Mammary epithelial cell (primary cell): Measurements from ENCODE around the gene APLP1.

ENCODE experiments used
- EZH2 ChIP-seq: IDR thresholded peaks from 2 replicates; pipeline ENCODE4 v1.6.1; 2012; ENCODE audit warnings: low read length, inconsistent platforms, borderline replicate concordance
- TF ChIP-seq, protein P1 (sequence below), 2 donors: IDR thresholded peaks in 1 of 2; conservative IDR thresholded peaks in 1 of 2; 2 replicates each; pipeline ENCODE4 v1.5.1; 2011 to 2012; ENCODE audit warnings: inconsistent platforms in 2 of 2, low read length in 2 of 2, mild to moderate bottlenecking in 2 of 2, control low read depth in 1 of 2, low read depth in 1 of 2; ENCODE audit not compliant: insufficient read depth in 1 of 2; ENCODE audit errors: extremely low read depth in 1 of 2

DNA sequence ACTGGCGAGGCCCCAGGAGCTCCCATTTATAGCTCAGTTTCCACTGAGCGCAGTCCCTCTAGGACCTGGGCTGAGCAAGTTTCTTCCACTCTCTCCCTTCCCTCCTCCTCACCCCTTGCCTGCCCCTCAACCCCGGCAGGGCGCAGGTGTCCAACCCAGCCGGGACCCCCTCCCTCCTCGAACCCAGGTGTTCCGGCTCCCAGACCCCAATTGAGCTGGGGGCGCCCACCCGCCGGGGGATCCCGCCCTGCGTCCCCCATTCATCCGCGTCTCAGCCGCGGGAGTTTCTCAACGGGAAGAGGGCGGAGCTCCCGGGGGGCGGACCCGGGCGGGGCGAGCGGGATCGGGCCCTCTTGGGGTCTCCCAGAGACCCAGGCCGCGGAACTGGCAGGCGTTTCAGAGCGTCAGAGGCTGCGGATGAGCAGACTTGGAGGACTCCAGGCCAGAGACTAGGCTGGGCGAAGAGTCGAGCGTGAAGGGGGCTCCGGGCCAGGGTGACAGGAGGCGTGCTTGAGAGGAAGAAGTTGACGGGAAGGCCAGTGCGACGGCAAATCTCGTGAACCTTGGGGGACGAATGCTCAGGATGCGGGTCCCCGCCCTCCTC, 11.7 kb upstream of the APLP1 start, which contains the start of gene KIRREL2:
- TF ChIP-seq, protein P1, sequence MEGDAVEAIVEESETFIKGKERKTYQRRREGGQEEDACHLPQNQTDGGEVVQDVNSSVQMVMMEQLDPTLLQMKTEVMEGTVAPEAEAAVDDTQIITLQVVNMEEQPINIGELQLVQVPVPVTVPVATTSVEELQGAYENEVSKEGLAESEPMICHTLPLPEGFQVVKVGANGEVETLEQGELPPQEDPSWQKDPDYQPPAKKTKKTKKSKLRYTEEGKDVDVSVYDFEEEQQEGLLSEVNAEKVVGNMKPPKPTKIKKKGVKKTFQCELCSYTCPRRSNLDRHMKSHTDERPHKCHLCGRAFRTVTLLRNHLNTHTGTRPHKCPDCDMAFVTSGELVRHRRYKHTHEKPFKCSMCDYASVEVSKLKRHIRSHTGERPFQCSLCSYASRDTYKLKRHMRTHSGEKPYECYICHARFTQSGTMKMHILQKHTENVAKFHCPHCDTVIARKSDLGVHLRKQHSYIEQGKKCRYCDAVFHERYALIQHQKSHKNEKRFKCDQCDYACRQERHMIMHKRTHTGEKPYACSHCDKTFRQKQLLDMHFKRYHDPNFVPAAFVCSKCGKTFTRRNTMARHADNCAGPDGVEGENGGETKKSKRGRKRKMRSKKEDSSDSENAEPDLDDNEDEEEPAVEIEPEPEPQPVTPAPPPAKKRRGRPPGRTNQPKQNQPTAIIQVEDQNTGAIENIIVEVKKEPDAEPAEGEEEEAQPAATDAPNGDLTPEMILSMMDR (conservative IDR thresholded peaks at IDR 0.05 in 1 of 2, IDR thresholded peaks at IDR 0.05 in 1 of 2; ENCODE audit: extremely low read depth in 1 of 2, insufficient read depth in 1 of 2, low read depth in 1 of 2, low read length in 2 of 2), result no peak
- TF ChIP-seq EZH2, result no peak
